HepG2 (cell line): ENCODE results near the gene SYNGR4. TPM values are rescaled to one million over a fixed set of nuclear protein-coding genes. Genes with fewer than 3 reads are reported as not detected.

Experiments used
- DR1 ChIP-seq: sonication (generic); formaldehyde crosslinking; IDR thresholded peaks from 2 replicates; pipeline ENCODE4 v1.8.0; 2021; ENCODE audit warnings: mild to moderate bottlenecking, missing genetic modification reagents, inconsistent platforms
- KMT2A ChIP-seq: sonication (generic); formaldehyde crosslinking; IDR thresholded peaks from 2 replicates; pipeline ENCODE4 v1.4.0; 2020; ENCODE audit warnings: missing genetic modification reagents
- NRL ChIP-seq: sonication (generic); formaldehyde crosslinking; IDR thresholded peaks from 2 replicates; pipeline ENCODE4 v1.5.0; 2020; ENCODE audit warnings: missing genetic modification reagents, mild to moderate bottlenecking, moderate library complexity, borderline replicate concordance
- PHF21A ChIP-seq: sonication (generic); formaldehyde crosslinking; IDR thresholded peaks from 2 replicates; pipeline ENCODE4 v1.5.0; 2020; ENCODE audit warnings: mild to moderate bottlenecking, missing genetic modification reagents
- SPEN ChIP-seq: sonication (generic); formaldehyde crosslinking; IDR thresholded peaks from 2 replicates; pipeline ENCODE4 v1.5.1; 2020; ENCODE audit warnings: low read depth, mild to moderate bottlenecking, missing genetic modification reagents
- THAP11 ChIP-seq: IDR thresholded peaks from 2 replicates; pipeline ENCODE4 v1.6.1; 2016; ENCODE audit warnings: missing biosample characterization, missing genetic modification reagents
- ZNF136 ChIP-seq: sonication (generic); formaldehyde crosslinking; IDR thresholded peaks from 2 replicates; pipeline ENCODE4 v1.8.1; 2022; ENCODE audit warnings: low read depth, mild to moderate bottlenecking, moderate library complexity, missing genetic modification reagents
- ZNF891 ChIP-seq: sonication (generic); formaldehyde crosslinking; IDR thresholded peaks from 2 replicates; pipeline ENCODE4 v1.5.0; 2020; ENCODE audit warnings: mild to moderate bottlenecking, missing genetic modification reagents
- polyA plus RNA-seq, 8 experiments: library from polyadenylated mRNA; depleted of rRNA in 3 of 8; stranded (reverse) in 7 of 8; unstranded in 1 of 8; fragments of >200 nt; fragmentation: Illumina TruSeq in 4 of 8; extraction: Trizol in 4 of 8; gene quantifications; 2 replicates each; pipeline versions ENCODE4 v1.2.1 to v1.2.3, GENCODE V29; 2011 to 2016; ENCODE audit warnings: low read depth in 4 of 8, missing spikeins in 1 of 8, mixed read lengths in 1 of 8; ENCODE audit not compliant: insufficient read depth in 1 of 8
- total RNA-seq, 5 experiments: library from RNA; depleted of rRNA; stranded (reverse); fragments of >200 nt; fragmentation: Illumina TruSeq; extraction: Trizol; gene quantifications; 2 replicates each; pipeline ENCODE4 v1.2.3, GENCODE V29; 2016; ENCODE audit warnings: low read depth in 1 of 5
- TF ChIP-seq, protein P1 (sequence below): sonication (generic); formaldehyde crosslinking; conservative IDR thresholded peaks from 2 replicates; pipeline ENCODE4 v1.8.1; 2023; ENCODE audit warnings: missing genetic modification reagents
- TF ChIP-seq, protein P2 (sequence below): sonication (generic); formaldehyde crosslinking; IDR thresholded peaks from 2 replicates; pipeline ENCODE4 v1.8.0; 2022; ENCODE audit warnings: mild to moderate bottlenecking, missing genetic modification reagents, moderate library complexity
- TF ChIP-seq, protein P3 (sequence below): sonication (generic); formaldehyde crosslinking; IDR thresholded peaks from 2 replicates; pipeline ENCODE4 v1.8.0; 2022; ENCODE audit warnings: missing genetic modification reagents, mild to moderate bottlenecking, inconsistent platforms, borderline replicate concordance
- TF ChIP-seq, protein P4 (sequence below): sonication (generic); formaldehyde crosslinking; conservative IDR thresholded peaks from 2 replicates; pipeline ENCODE4 v1.8.0; 2022; ENCODE audit warnings: mild to moderate bottlenecking, moderate library complexity, missing genetic modification reagents
- TF ChIP-seq, protein P5 (sequence below): IDR thresholded peaks from 2 replicates; pipeline ENCODE4 v1.6.1; 2016; ENCODE audit warnings: low read depth
- TF ChIP-seq, protein P6 (sequence below): sonication (generic); formaldehyde crosslinking; IDR thresholded peaks from 2 replicates; pipeline ENCODE4 v1.8.0; 2022; ENCODE audit warnings: missing genetic modification reagents, mild to moderate bottlenecking, moderate library complexity, borderline replicate concordance
- TF ChIP-seq, protein P7 (sequence below): sonication (generic); formaldehyde crosslinking; IDR thresholded peaks from 2 replicates; pipeline ENCODE4 v1.5.1; 2020; ENCODE audit warnings: missing genetic modification reagents, mild to moderate bottlenecking, borderline replicate concordance
- TF ChIP-seq, protein P8 (sequence below): sonication (generic); formaldehyde crosslinking; IDR thresholded peaks from 2 replicates; pipeline ENCODE4 v1.8.1; 2023; ENCODE audit warnings: mild to moderate bottlenecking, missing genetic modification reagents

SYNGR4 gene
- total and polyA plus RNA-seq, 2 of the 13 experiments (the other 11 are each of a cell fraction or from before 2014, with no cell fraction given) = not detected

DNA sequence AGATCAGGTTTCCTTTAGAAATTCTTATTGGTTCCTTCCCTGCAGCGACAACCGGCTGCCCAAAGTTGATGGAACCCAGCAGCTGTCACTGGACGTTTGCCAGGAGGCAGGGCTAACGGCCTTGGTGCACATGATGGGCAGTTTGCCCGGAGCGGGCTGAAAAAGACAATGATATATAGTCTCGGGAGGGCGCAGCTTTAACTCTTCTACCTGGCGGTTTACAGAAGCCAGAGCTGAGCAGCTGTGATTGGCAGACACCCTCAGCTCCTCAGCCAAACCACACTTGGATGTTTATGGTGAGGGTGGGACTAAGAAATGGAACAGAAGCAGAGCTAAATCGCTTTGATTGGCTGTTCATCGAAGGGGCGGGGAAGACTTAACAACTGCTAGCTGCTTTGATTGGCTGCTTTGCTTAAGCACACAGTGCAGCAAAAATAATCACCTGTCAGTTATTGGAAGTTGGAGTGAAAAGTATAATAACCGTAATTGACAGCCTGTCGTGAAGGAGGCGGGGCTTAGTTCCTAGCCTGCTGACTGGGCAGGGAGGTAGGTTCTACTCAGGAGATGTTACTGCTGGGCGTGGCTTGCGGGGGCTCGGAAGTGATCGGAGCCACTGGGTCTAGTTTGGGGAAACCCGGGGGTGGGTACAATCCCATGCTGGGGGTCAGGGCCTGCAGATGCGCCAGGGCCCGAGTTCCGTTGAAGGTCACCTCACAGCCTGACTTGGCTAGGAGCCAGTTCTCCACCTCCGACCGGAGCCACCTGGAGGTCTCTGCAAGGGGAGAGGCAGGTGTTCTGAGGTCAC is 31.3 kb upstream of the SYNGR4 start (continued):
- TF ChIP-seq, protein P1, sequence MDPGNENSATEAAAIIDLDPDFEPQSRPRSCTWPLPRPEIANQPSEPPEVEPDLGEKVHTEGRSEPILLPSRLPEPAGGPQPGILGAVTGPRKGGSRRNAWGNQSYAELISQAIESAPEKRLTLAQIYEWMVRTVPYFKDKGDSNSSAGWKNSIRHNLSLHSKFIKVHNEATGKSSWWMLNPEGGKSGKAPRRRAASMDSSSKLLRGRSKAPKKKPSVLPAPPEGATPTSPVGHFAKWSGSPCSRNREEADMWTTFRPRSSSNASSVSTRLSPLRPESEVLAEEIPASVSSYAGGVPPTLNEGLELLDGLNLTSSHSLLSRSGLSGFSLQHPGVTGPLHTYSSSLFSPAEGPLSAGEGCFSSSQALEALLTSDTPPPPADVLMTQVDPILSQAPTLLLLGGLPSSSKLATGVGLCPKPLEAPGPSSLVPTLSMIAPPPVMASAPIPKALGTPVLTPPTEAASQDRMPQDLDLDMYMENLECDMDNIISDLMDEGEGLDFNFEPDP = no peak
- TF ChIP-seq, protein P2, sequence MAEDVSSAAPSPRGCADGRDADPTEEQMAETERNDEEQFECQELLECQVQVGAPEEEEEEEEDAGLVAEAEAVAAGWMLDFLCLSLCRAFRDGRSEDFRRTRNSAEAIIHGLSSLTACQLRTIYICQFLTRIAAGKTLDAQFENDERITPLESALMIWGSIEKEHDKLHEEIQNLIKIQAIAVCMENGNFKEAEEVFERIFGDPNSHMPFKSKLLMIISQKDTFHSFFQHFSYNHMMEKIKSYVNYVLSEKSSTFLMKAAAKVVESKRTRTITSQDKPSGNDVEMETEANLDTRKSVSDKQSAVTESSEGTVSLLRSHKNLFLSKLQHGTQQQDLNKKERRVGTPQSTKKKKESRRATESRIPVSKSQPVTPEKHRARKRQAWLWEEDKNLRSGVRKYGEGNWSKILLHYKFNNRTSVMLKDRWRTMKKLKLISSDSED (CRISPR knock-in tag) = no peak
- TF ChIP-seq, protein P3, sequence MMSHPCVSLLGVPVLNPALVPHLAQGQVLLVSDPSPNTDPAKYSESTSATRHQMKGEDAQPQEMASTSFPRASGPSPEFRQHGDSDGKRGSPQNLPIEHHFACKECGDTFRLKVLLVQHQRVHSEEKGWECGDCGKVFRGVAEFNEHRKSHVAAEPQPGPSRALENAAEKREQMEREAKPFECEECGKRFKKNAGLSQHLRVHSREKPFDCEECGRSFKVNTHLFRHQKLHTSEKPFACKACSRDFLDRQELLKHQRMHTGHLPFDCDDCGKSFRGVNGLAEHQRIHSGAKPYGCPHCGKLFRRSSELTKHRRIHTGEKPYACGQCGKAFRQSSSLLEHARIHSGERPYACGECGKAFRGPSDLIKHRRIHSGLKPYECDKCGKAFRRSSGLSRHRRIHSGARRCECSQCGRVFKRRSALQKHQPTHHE = no peak
- TF ChIP-seq PHF21A (CRISPR knock-in tag) = peak; percentile 55; the same call in 1 of the 2 replicates
- TF ChIP-seq KMT2A (CRISPR knock-in tag) = 0 out of 2 replicates have a peak, but pooled peaks have one; percentile 20
- TF ChIP-seq NRL (CRISPR knock-in tag) = no peak
- TF ChIP-seq, protein P4, sequence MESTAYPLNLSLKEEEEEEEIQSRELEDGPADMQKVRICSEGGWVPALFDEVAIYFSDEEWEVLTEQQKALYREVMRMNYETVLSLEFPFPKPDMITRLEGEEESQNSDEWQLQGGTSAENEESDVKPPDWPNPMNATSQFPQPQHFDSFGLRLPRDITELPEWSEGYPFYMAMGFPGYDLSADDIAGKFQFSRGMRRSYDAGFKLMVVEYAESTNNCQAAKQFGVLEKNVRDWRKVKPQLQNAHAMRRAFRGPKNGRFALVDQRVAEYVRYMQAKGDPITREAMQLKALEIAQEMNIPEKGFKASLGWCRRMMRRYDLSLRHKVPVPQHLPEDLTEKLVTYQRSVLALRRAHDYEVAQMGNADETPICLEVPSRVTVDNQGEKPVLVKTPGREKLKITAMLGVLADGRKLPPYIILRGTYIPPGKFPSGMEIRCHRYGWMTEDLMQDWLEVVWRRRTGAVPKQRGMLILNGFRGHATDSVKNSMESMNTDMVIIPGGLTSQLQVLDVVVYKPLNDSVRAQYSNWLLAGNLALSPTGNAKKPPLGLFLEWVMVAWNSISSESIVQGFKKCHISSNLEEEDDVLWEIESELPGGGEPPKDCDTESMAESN = 0 out of 2 replicates have a peak, but pooled peaks have one; percentile 42
- TF ChIP-seq ZNF136 (CRISPR knock-in tag) = no peak
- TF ChIP-seq, protein P5, sequence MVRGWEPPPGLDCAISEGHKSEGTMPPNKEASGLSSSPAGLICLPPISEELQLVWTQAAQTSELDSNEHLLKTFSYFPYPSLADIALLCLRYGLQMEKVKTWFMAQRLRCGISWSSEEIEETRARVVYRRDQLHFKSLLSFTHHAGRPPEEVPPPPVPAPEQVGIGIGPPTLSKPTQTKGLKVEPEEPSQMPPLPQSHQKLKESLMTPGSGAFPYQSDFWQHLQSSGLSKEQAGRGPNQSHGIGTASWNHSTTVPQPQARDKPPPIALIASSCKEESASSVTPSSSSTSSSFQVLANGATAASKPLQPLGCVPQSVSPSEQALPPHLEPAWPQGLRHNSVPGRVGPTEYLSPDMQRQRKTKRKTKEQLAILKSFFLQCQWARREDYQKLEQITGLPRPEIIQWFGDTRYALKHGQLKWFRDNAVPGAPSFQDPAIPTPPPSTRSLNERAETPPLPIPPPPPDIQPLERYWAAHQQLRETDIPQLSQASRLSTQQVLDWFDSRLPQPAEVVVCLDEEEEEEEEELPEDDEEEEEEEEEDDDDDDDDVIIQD (CRISPR knock-in tag) = 0 out of 2 replicates have a peak, but pooled peaks have one; percentile 30
- peak; percentile 53 for TF ChIP-seq THAP11
- TF ChIP-seq SPEN (CRISPR knock-in tag) = no peak
- TF ChIP-seq, protein P6, sequence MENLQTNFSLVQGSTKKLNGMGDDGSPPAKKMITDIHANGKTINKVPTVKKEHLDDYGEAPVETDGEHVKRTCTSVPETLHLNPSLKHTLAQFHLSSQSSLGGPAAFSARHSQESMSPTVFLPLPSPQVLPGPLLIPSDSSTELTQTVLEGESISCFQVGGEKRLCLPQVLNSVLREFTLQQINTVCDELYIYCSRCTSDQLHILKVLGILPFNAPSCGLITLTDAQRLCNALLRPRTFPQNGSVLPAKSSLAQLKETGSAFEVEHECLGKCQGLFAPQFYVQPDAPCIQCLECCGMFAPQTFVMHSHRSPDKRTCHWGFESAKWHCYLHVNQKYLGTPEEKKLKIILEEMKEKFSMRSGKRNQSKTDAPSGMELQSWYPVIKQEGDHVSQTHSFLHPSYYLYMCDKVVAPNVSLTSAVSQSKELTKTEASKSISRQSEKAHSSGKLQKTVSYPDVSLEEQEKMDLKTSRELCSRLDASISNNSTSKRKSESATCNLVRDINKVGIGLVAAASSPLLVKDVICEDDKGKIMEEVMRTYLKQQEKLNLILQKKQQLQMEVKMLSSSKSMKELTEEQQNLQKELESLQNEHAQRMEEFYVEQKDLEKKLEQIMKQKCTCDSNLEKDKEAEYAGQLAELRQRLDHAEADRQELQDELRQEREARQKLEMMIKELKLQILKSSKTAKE (CRISPR knock-in tag) = no peak
- TF ChIP-seq, protein P7, sequence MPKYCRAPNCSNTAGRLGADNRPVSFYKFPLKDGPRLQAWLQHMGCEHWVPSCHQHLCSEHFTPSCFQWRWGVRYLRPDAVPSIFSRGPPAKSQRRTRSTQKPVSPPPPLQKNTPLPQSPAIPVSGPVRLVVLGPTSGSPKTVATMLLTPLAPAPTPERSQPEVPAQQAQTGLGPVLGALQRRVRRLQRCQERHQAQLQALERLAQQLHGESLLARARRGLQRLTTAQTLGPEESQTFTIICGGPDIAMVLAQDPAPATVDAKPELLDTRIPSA = no peak
- TF ChIP-seq ZNF891 (CRISPR knock-in tag) = no peak
- no peak for TF ChIP-seq DR1 (CRISPR knock-in tag)
- TF ChIP-seq, protein P8, sequence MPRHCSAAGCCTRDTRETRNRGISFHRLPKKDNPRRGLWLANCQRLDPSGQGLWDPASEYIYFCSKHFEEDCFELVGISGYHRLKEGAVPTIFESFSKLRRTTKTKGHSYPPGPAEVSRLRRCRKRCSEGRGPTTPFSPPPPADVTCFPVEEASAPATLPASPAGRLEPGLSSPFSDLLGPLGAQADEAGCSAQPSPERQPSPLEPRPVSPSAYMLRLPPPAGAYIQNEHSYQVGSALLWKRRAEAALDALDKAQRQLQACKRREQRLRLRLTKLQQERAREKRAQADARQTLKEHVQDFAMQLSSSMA (CRISPR knock-in tag) = no peak
